HG02852 (cell line): Measurements from ENCODE around the gene NUMBL.
"Not testable (repeated sequence)": the region's sequence is repeated elsewhere in the genome, so short reads cannot be mapped to it uniquely, and the experiment has no call there.

Experiments used
- ATAC-seq: cut with Tn5 transposase; IDR thresholded peaks from one replicate; pipeline ENCODE4 v1.9.1; 2021; ENCODE audit warnings: mild to moderate bottlenecking, moderate library complexity; ENCODE audit not compliant: unreplicated experiment

NUMBL gene

GRCh38 chr19:40667602-40668001 lies 22.8 kb downstream of the NUMBL start:
- no peak for ATAC-seq

GRCh38 chr19:40666803-40667438 lies 23.5 kb downstream of the NUMBL start:
- ATAC-seq, result no peak

- ATAC-seq, result no peak
Measured at GRCh38 chr19:40663695-40664692, 26.5 kb downstream of the NUMBL start.

- peak; percentile 70 for ATAC-seq
Measured at GRCh38 chr19:40662925-40663694, 27.3 kb downstream of the NUMBL start.

GRCh38 chr19:40661616-40662015 lies 28.8 kb downstream of the NUMBL start:
- ATAC-seq, result no peak

GRCh38 chr19:40659566-40659965 lies 30.9 kb downstream of the NUMBL start:
- ATAC-seq, result no peak

GRCh38 chr19:40659116-40659515 lies 31.3 kb downstream of the NUMBL start:
- no peak for ATAC-seq

GRCh38 chr19:40658031-40658430 lies 32.4 kb downstream of the NUMBL start:
- ATAC-seq, result no peak

- not testable (repeated sequence) for ATAC-seq
Measured at GRCh38 chr19:40655684-40656083, 34.8 kb downstream of the NUMBL start.

- ATAC-seq, result not testable (repeated sequence)
Measured at GRCh38 chr19:40652303-40652702, 38.1 kb downstream of the NUMBL start.

GRCh38 chr19:40650749-40651305 lies 39.6 kb downstream of the NUMBL start:
- ATAC-seq, result no peak

GRCh38 chr19:40649903-40650675 lies 40.4 kb downstream of the NUMBL start:
- not testable (repeated sequence) for ATAC-seq

GRCh38 chr19:40646743-40647254 lies 43.7 kb downstream of the NUMBL start:
- no peak for ATAC-seq

- no peak for ATAC-seq
Measured at GRCh38 chr19:40642757-40643305, 47.6 kb downstream of the NUMBL start.

GRCh38 chr19:40642051-40642706 lies 48.3 kb downstream of the NUMBL start:
- ATAC-seq, result no peak

GRCh38 chr19:40641281-40641680 lies 49.2 kb downstream of the NUMBL start:
- no peak for ATAC-seq

GRCh38 chr19:40640744-40641143 lies 49.7 kb downstream of the NUMBL start:
- no peak for ATAC-seq

GRCh38 chr19:40639638-40639982 lies 50.8 kb downstream of the NUMBL start:
- ATAC-seq, result no peak

GRCh38 chr19:40638327-40638726 lies 52.1 kb downstream of the NUMBL start:
- ATAC-seq, result no peak
